HG03460 (cell line): Measurements from ENCODE around the gene HDAC9.

Experiments used
- ATAC-seq: cut with Tn5 transposase; IDR thresholded peaks from one replicate; pipeline ENCODE4 v1.9.1; 2021; ENCODE audit not compliant: unreplicated experiment

HDAC9 gene

GRCh38 chr7:18521945-18522566, 26.5 kb downstream of the HDAC9 start:
- peak; percentile 56 for ATAC-seq

- ATAC-seq = no peak
Observed at GRCh38 chr7:18524248-18524647, 28.7 kb downstream of the HDAC9 start.

- ATAC-seq = no peak
Observed at GRCh38 chr7:18526368-18526878, 30.9 kb downstream of the HDAC9 start.

- ATAC-seq = no peak
Observed at GRCh38 chr7:18529239-18529638, 33.7 kb downstream of the HDAC9 start.

- peak; percentile 87 for ATAC-seq
Observed at GRCh38 chr7:18530224-18531179, 35.0 kb downstream of the HDAC9 start.

GRCh38 chr7:18531539-18531938, 36.0 kb downstream of the HDAC9 start:
- ATAC-seq = no peak

- no peak for ATAC-seq
Observed at GRCh38 chr7:18532813-18533212, 37.3 kb downstream of the HDAC9 start.

- ATAC-seq = no peak
Observed at GRCh38 chr7:18534481-18534880, 38.9 kb downstream of the HDAC9 start.

- ATAC-seq = no peak
Observed at GRCh38 chr7:18535810-18536415, 40.4 kb downstream of the HDAC9 start.

- no peak for ATAC-seq
Observed at GRCh38 chr7:18536486-18536885, 40.9 kb downstream of the HDAC9 start.

GRCh38 chr7:18538554-18539250, 43.2 kb downstream of the HDAC9 start:
- peak; percentile 73 for ATAC-seq

GRCh38 chr7:18540396-18540795, 44.8 kb downstream of the HDAC9 start:
- no peak for ATAC-seq

- ATAC-seq = no peak
Observed at GRCh38 chr7:18541181-18541870, 45.8 kb downstream of the HDAC9 start.

- no peak for ATAC-seq
Observed at GRCh38 chr7:18541871-18542212, 46.3 kb downstream of the HDAC9 start.

GRCh38 chr7:18546576-18546975, 51.0 kb downstream of the HDAC9 start:
- ATAC-seq = no peak

- peak; percentile 75 for ATAC-seq
Observed at GRCh38 chr7:18547509-18548187, 52.1 kb downstream of the HDAC9 start.

- ATAC-seq = no peak
Observed at GRCh38 chr7:18548534-18548933, 53.0 kb downstream of the HDAC9 start.

GRCh38 chr7:18550574-18550973, 55.0 kb downstream of the HDAC9 start:
- no peak for ATAC-seq

- ATAC-seq = no peak
Observed at GRCh38 chr7:18552316-18552916, 56.9 kb downstream of the HDAC9 start.
